GM20431 (cell line): ENCODE measurements around the gene ENDOU.

Experiments used
- in situ Hi-C: fragments of 300-500 bp; cut with MseI, MboI; formaldehyde crosslinking; loops from one replicate; pipeline ENCODE4 v1.15.0; 2020; ENCODE audit warnings: low sequenced_read_pairs; ENCODE audit not compliant: unreplicated experiment

The ENDOU gene

GRCh38 chr12:47745485-47746041 is 20.3 kb upstream of the ENDOU start:
- in situ Hi-C loops: no loop called here

- in situ Hi-C loops: no loop called here
These were observed 19.6 kb upstream of the ENDOU start for GRCh38 chr12:47744778-47745436.

- in situ Hi-C loops: no loop called here
These were observed 18.8 kb upstream of the ENDOU start for GRCh38 chr12:47744005-47744651.

GRCh38 chr12:47743311-47743860 is 18.1 kb upstream of the ENDOU start:
- in situ Hi-C loops: no loop called here

- in situ Hi-C loops: no loop called here
These were observed 17.0 kb upstream of the ENDOU start for GRCh38 chr12:47742253-47742825.

GRCh38 chr12:47741340-47741703 is 16.0 kb upstream of the ENDOU start:
- in situ Hi-C loops: no loop called here

- in situ Hi-C loops: no loop called here
These were observed 15.5 kb upstream of the ENDOU start for GRCh38 chr12:47740606-47741339.

- in situ Hi-C loops: no loop called here
These were observed 14.7 kb upstream of the ENDOU start for GRCh38 chr12:47739979-47740378.

GRCh38 chr12:47739297-47739696 is 14.0 kb upstream of the ENDOU start:
- in situ Hi-C loops: no loop called here

- in situ Hi-C loops: no loop called here
These were observed 12.8 kb upstream of the ENDOU start for GRCh38 chr12:47737936-47738594.

- in situ Hi-C loops: no loop called here
These were observed 11.8 kb upstream of the ENDOU start for GRCh38 chr12:47736877-47737676.

- in situ Hi-C loops: no loop called here
These were observed 10.9 kb upstream of the ENDOU start for GRCh38 chr12:47736216-47736615.

GRCh38 chr12:47735649-47736048 is 10.4 kb upstream of the ENDOU start:
- in situ Hi-C loops: no loop called here

- in situ Hi-C loops: no loop called here
These were observed 9.6 kb upstream of the ENDOU start for GRCh38 chr12:47734725-47735480.

GRCh38 chr12:47733142-47733541 is 7.9 kb upstream of the ENDOU start:
- in situ Hi-C loops: no loop called here

GRCh38 chr12:47732504-47732903 is 7.2 kb upstream of the ENDOU start:
- in situ Hi-C loops: no loop called here

GRCh38 chr12:47731723-47732122 is 6.4 kb upstream of the ENDOU start:
- in situ Hi-C loops: no loop called here

GRCh38 chr12:47730341-47730744 is 5.1 kb upstream of the ENDOU start:
- in situ Hi-C loops: no loop called here
